SH-SY5Y (cell line): Measurements from ENCODE around the gene PON2.

Source experiments
- GATA2 ChIP-seq: IDR thresholded peaks from 2 replicates; pipeline ENCODE4 v1.6.1; 2011; ENCODE audit warnings: mild to moderate bottlenecking, low read depth, low read length
- GATA3 ChIP-seq: IDR thresholded peaks from 2 replicates; pipeline ENCODE4 v1.6.1; 2011; ENCODE audit warnings: low read depth, mild to moderate bottlenecking, low read length, moderate library complexity

GRCh38 chr7:95404316-95404865, 30.4 kb downstream of the PON2 start:
- TF ChIP-seq GATA2 (no peak), GATA3 (no peak)
